Stimulated activated CD4-positive, alpha-beta T cell treated with anti-CD3 and anti-CD28 coated beads, TNF-alpha, amount 100 ng/mL, for 24 hours (primary cell): ENCODE measurements around the gene NPAS3.

Experiments
- DNase-seq, 3 experiments: peaks; one replicate each; pipeline ENCODE4 v3.0.0-alpha.2; 2020; ENCODE audit warnings: low read depth in 3 of 3

The NPAS3 gene

DNA sequence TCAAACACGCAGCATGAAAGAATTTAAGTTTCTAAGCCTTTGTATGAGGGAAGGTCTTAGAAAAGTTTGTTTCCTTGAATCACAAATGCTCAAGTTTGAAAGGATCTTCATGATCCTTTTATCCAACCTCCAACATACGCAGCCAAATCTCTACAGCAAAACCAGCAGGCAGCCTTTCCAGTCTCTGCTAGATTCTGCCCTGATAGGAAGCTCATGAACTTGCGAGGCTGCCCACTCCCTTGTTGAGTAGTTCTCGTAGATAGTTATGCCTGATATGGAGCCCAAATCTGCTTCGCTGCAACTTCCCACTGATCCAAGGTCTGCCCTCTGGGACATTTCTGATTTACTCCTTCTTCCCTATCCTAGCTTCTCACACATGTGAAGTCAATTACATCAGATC is 739.3 kb downstream of the NPAS3 start:
- no peak for DNase-seq

DNA sequence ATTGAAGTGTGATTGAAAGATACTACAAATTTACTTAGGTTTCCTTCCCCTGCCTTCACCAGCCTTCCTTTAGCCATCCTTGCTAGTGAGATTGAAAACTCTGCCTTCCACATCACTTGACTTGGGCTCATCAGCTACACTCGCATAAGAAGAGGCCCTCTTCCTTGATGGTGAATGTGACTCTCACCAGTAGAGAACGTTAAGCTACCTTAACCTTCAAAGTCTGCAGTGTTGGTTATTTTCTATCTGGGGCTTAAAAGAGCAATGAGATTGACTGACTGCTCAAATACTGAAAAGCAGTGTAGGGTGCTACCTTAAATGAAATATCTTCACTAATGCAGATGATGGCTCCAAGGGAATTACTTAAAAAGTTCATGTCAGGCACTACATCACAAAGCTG is 740.3 kb downstream of the NPAS3 start:
- no peak for DNase-seq

DNA sequence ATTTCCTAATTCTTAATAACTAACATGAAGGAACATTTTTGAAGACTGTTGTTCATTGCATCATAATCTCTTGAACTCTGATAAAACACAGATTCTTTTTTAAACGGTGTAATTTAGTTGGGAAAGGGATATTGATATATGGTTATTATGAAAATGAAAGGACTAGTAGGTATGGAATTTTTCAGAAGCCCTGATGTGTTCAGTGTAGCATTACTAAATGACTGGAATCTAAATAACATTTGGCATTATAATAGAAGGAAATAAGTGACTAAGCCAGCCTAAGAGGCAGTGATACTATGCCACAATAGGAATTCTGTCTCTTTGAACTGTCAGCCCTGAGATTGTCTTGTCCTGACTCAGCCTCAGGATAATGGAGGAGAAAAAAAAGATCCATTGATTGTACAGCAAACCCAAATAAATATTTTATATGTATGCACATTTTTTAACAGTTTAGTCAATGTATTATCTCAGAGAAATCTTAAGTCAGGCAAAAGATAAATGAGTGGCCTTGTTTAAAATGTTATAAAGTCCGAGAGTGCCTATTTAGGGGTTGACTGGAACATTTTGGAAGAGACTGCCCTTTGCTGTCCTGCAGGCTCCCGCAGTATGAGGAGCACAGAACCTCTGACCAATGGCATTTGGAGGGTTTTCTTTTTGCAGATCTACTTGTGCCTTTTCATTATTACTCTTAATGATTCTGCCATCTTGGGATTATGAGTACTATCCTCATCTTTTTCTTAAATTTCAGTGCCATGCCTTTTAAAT is 741.0 kb downstream of the NPAS3 start:
- DNase-seq, result no peak

DNA sequence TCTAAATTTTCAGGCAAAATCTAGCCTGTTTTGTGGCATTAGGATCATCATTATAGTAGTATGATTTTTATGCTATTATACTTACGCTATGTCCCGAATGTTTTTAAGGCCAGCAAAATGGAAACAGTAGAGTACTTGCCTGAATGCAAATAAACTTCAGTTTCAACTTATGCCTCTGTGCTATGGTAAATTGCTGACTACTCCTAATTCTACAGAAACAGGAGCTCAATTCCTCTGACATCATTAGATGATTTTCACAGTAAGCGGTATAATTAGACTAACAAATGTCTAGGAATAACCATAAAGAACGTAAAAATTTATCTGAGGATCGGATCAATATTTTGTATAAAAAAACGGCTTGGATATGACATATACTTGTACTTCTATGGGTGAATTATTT is 742.2 kb downstream of the NPAS3 start:
- DNase-seq, result no peak

DNA sequence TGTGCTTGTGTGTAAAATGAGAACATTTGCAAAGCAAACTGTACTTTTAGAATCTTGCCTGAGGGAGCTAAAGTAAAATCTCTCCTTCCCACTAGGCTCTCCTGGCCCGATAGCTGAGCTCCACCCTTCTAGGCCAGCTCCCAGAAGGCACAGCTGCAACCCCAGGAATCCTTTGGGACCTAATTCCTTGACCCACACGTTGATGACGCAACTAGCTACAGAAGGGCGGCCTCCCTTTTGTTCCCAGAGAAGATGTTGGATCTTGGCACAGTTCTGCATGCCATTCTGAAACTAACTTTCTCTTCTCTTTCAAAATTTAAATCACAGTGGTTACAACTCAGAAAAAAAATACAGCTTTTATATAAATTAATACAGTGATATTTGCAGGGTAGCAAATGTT is 744.1 kb downstream of the NPAS3 start:
- no peak for DNase-seq

DNA sequence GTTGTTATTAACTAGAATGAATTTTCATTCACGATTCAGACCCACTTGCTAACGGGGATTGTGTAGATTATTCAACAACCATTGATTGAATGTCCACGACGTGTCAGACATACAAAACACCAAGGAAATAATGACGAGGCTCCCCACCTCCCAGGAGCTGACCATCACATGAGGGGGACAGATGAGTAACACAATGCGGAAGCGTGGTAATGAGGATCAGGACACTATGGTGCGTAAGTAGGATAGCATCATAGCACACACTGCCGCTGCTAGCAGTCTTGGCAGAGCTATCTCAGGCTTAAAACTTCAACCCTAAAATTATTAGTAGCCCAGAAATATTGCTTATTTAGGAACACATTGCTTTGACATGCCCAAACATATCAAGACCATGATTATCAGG is 746.3 kb downstream of the NPAS3 start:
- DNase-seq, result no peak

DNA sequence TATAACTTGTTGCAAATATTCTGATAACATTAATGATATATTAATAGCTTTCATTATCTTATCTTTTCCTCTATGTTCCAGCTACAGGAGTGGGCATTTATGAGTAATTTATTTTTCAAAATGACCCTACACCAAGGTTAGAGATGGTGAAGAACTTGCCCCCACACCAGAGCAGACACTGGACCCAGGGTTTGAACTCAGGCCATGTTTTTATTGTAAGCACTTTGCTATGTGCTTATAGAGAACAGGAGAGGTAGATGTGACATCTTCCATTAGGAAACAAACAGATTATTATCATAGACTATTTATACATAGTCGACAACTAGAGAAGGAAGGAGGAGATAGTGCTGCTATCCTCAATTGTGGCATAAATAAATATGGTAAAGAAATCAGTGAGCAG is 747.0 kb downstream of the NPAS3 start:
- DNase-seq, result no peak

DNA sequence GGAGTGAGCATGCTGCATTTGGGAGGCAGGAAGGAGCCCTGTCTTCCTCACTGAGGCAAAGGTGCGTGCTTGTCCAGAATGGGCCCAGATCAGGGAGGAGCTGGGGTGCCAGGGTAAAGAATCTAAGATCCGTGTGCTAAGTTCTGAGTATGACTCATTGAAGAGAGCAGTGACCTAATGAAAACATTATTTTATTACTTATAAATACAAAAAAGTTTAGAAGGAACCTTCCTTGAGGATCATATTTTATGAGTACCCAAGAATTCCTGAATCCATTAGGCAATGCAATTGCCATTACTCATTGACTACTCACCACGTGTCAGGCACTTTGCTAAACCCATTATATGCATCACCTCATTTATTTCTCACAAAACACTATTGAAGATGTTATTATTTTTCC is 747.5 kb downstream of the NPAS3 start:
- no peak for DNase-seq

DNA sequence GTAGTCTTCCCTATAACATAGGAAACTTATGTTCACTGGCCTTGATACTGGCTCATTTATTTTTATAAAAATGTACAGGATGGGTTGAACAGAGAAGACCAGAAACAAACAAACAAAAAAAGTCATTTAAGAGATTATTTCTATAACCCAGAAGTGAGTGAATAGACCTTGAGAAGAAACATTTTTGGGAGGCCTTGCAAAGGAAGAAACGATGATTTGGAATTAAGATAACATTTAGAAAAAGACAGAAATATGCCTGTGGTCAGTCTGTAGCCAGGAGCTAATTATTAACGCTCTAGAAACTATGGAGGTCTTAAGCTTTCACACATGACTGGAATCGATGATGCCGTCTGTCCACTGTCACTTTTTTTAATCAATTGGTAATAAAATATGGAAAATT is 748.2 kb downstream of the NPAS3 start:
- no peak for DNase-seq

DNA sequence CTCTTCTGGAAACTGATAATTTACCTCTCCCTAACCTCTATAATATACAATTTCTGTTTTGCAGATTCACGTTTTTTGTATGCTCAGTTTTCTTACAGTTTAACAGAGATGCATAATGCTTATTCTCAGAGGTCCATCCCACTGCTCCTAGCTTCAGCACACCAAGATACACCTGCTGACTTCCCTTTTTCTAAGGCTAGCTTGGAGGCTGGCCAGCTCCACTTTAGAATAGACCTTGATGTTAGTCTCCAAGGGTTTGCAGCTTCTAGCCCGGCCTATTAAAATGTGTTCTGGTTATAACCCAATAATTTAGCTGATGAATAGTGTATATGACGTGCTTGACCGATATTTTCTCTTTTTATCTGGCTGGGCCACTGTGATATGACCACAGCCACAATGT is 751.0 kb downstream of the NPAS3 start:
- no peak for DNase-seq

DNA sequence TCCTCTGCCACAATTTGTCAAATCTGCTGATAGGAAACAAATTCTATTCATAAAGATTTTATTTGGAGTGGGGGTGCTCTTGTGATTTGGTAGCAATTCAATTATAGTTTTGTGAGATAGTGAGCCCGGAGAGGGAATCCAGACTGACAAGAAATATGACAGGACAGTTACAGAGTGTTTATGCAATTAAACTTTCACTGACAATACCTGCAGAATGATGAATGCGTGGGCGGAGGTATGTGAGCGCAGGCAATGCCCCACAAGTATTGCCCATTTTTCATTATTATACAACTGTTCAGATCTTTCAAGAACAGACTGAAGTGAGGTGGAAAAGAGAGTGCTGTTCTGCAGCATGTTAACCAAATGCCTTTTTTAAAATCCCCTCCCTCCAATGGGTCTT is 753.2 kb downstream of the NPAS3 start:
- DNase-seq, result no peak

DNA sequence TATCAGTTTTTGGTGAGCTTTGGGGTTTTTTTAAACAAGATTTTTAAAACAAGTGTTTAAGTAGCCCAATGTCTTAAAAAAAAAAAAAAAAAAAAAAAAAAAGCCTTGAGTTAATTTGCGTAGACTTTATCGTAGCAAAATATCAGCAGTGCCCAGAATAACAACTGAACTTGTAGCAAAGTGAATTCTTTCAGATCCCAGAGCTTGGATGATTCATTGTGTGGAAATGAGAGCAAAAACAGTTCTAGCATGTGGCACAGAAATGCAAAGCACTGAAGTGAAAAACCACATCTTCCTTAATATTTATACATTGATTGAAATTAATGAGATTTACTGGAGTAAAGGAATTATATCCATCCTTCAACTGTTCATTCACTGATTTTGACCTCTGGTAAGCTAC is 754.1 kb downstream of the NPAS3 start:
- no peak for DNase-seq

DNA sequence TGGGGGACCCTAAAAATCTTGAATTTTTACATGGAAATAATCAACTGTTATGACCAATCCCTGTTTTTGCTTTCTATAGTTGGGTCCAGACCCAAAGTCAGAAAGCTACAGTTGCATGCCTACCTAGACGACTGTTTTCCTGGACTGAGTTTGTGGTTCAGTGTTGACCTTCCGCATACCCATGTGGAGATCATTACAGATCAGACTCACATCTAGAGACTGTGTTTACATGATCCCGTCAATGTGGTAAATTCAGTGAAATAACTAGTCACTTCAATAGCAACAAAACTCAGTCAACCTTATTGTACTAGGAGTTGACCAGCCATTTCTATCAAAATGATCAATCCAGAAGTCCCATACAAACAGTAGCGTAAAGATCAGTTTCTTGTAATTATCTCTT is 754.6 kb downstream of the NPAS3 start:
- no peak for DNase-seq

DNA sequence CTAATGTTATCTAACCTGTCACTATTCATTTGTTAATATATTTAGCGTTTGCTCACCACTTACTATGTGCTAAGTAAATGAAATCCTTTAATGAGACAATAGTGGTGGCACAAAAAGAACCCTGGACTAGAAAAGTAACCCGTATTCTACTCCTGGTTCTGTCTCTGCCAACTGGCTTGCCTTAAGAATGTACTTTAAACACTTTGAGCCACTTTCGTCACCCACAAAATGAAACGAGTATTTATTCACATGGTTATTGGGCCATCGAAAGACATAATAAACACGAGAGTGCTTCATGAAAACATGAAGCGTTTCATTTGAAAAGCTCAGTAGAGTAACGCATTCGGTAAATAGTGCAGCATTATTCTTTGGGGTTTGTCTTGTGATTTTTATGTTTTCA is 757.5 kb downstream of the NPAS3 start:
- no peak for DNase-seq

DNA sequence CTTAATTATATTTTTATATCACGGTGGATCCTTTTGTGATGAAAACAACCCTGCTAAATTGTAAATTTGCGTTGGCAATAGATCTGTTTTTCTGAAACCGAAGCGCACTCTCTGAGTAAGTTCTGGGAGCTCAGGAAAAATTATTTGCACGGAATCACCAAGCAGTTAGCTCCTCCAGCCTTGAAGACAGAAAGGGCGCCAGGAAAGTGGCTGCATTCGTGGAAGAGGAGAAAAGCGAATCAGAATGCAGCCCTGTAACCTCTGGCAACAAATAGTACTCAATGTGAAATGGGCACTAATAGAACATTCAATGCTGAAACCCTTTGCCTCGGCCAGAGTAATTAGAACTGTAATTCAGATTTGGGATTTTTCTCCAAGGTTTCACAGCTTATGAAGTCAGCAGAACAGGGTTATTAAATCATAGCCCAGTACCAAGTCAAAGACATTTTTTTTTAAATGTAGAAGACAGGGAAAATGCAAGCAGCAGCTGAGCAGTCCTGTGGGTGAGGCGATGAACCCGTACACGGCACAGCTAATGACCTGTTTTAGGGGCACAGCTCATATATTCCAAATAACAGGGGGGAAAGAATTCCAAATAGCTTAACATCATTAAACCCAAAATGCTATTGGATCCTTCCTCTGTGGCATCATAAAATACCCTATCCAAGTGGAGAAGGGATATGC is 760.8 kb downstream of the NPAS3 start:
- no peak for DNase-seq

DNA sequence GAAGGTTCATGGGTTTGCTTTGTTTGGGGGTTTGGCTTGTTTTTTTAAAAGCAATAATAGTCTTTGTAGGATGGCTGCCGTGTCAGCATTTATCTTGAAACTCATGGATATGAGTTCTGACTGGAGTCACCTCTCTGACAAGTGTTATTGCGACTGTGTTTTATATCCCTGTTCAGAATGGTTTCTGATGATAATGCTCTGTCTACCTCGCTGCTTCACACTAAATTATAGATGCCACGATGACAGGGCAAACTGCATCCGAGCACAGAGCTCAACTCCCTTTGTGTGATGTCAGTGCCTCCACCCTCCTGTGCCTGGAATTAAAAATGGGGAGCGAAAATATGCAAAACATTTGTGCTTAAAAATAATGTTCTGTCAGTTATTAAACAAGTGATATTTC is 761.4 kb downstream of the NPAS3 start:
- no peak for DNase-seq

DNA sequence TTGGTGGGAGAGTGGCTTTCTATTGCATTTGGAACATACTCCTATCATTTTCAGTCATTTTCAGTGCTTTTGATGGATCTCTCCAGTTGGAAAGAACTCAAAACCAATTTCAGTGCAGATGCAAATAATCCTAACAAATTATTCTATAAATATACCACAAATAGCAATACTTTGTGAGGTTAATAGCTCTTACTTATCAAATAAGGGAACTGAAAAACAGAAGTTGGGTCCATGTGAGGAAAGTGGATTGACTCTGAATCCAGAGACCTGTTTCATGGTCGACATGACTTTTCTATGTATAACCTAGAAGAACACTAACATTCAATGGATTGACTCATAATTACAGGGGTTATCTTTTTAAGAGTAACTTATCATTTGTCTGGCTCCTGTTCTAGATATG is 763.6 kb downstream of the NPAS3 start:
- no peak for DNase-seq

DNA sequence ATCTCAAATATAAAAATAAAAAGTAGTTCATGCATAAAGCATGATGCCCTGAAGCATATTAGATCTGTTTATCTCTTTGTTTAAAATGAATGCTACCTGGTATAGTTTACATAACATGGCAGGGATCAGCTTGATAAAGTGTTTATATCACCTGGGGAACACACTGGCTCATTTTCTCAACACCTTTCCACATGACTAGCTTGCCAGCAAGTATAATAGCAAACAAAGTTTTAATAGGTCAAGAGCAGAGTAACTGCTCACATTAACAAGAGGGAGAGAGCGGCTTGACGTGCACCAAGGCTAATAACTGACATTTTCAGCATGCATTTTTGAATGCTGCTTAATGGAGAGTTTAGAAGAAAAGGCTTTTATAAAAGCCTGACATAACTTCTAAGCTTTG is 765.8 kb downstream of the NPAS3 start:
- DNase-seq, result no peak

DNA sequence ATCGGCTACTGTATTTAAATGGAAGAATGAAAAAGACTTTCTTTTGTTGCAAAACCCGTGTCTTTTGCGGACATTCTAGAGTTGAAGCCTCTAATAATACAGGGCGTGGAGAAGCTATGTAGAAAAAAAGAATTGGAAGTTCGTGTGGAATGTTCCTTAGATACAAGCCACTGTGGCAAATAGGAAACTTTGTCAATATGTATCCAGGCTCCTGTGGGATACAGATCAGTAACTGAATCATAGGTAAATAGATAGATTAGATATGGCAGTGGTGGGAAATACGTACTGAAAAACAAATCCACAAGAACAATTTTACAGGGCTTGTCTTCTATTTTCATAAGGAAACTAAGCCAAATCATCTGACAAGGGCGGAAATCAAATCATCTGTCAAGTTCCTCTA is 766.8 kb downstream of the NPAS3 start:
- no peak for DNase-seq

DNA sequence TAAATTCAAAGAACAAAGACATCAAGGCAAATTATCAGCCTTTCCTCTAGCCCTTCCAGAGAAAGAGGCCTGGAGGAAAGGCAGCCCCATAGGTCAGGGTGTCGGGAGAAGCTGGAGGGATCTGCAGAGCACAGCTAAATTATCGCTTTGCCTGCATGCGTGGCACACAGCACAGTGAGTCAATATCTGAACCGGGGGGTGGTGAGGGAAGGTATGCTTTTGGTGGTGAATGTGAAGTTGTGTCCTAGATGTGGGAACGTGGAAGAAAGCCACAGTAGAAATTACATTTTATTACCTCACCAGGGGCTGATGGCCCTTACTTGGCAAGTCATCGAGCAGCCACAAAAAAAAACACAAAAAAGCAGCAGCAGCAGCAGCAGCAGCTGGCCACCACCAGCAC is 769.0 kb downstream of the NPAS3 start:
- DNase-seq, result no peak

DNA sequence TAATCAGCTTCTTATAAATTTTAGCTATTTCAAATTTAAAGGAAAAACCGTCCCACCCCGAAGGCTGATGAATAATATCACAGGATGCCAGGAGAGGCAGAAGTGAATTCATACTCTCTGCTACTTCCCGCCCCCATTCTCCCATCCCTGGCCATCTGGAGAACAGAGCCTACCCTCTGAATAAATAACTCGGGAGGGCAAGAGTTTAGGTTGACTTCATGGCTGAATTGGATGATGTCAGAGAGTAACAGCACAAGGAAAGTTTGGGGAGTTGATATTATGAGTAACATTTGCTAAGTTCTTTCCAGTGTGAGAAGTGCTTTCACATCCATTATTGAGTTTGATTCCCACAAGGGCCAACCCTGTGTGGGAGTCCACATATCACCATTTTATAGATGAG is 770.6 kb downstream of the NPAS3 start:
- no peak for DNase-seq

DNA sequence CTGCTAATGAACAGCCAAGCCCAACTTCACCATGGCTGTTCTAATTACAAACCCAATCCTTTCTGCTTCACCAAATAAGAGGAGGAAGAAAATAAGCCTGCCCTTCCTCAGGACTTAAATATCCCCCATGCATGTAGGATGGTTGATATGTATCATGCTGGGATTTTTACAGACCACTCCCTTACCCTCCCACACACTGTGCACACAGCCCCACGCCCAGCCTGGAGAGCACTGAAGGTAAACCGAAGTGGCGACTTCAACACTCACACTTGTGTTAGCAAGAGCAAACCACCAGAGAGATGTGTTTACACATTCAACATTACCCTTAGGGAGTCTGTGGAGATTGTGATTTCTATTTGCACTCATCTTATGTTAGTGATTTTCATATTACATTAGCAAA is 771.0 kb downstream of the NPAS3 start:
- no peak for DNase-seq

DNA sequence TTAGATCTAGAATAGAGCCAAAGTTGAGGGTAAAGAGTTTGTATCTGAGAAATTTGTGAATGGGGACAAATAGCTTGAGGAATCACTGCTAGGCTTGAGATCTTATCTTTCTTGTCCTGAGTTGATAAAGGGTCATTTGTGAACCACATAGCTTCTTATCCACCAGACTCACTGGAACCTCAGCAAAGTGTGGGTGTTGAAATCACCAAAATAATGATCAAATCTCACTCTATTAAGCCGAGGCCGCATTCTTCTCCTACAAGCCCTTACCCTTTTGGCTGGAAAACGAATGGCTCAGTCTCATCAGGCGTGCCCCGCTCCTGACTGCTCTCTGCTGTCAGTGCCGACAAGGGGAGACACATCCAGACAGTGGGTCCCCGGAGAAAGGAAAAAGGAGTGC is 771.6 kb downstream of the NPAS3 start:
- no peak for DNase-seq

DNA sequence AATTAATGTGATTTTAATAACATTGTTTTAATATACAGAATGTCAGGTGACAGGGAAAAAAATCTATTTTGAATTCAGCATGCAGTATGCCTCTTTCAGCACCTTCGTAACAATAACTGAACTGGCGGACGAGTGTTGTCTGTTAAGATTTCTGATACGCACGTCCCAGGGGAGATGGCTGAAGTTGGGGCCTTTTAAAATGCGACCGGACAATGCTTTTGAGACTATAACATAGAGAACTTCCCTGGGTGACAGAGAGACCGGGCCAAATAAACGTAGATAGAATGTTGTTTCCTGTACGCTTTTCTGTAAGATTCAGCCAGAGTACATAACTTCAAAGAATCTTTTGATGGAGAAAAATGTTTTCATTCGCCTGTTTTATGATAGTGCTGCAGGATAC is 772.5 kb downstream of the NPAS3 start:
- no peak for DNase-seq
